Measurements from ENCODE around the gene ADRM1. TPM values are rescaled to one million over a fixed set of nuclear protein-coding genes. Genes with fewer than 3 reads are reported as not detected.

ADRM1 gene
- total RNA-seq, 1 experiment from 2014 or later, result 227 TPM

GRCh38 chr20:62314339-62314638 lies 11.5 kb downstream of the ADRM1 start:
- peak overlapping the region; percentile 39 for H3K27ac Mint-ChIP-seq (ENCODE audit: unreplicated experiment)
- intact Hi-C loops (cut with micrococcal nuclease; ENCODE audit: unreplicated experiment), result no loop called here
- CTCF ChIA-PET, result interaction anchor here (0.5 kb wide), 1 partner anchor 97 kb away, joined by 4 read pairs; no protein-coding TSS in a partner anchor
- no peaks in the 10 kb centered on the region for H3K9me3 Mint-ChIP-seq (ENCODE audit: low read depth, unreplicated experiment)
- H3K4me1 Mint-ChIP-seq (ENCODE audit: low read depth, unreplicated experiment), result no peaks in the 10 kb centered on the region
- DNase-seq, result no peak
- peaks cover 91% of the 10 kb centered on the region for H3K36me3 Mint-ChIP-seq (ENCODE audit: insufficient read depth, unreplicated experiment)
- no peak overlapping the region for H3K4me3 Mint-ChIP-seq (ENCODE audit: low read depth, unreplicated experiment)
- TF ChIP-seq, protein P1, sequence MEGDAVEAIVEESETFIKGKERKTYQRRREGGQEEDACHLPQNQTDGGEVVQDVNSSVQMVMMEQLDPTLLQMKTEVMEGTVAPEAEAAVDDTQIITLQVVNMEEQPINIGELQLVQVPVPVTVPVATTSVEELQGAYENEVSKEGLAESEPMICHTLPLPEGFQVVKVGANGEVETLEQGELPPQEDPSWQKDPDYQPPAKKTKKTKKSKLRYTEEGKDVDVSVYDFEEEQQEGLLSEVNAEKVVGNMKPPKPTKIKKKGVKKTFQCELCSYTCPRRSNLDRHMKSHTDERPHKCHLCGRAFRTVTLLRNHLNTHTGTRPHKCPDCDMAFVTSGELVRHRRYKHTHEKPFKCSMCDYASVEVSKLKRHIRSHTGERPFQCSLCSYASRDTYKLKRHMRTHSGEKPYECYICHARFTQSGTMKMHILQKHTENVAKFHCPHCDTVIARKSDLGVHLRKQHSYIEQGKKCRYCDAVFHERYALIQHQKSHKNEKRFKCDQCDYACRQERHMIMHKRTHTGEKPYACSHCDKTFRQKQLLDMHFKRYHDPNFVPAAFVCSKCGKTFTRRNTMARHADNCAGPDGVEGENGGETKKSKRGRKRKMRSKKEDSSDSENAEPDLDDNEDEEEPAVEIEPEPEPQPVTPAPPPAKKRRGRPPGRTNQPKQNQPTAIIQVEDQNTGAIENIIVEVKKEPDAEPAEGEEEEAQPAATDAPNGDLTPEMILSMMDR (IDR thresholded peaks at IDR 0.05; ENCODE audit: unreplicated experiment), result no peak
- H3K27me3 Mint-ChIP-seq (ENCODE audit: unreplicated experiment), result no peaks in the 10 kb centered on the region
- no TSS peak for BruUV-seq (replicated peaks)

DNA sequence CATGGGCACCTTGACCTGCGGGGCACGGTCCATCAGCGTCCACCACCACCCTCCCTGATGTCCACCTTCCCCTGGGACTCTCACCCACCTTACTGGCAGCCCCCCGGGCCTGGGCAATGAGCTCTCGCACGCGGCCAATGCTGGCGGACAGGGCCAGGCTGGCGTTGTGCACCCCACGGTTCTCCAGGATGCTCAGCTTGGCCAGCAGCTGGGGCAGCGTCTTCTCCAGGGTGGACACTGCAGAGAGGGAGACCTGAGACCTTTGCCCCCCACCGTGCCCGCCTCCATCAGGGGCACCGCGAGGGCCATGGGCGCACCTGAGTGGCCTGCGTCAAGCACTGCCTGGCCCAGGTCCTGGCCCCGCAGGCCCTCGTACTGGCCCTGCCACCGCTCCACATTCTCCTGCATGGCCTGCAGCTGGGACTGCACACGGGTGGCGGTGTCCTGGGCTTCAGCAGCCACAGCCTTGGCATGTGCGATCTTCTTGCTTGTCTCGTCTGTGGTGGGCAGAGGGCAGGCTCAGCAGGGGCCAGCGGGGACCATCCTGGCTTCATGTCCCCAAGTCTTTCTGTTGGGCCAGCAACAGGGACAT lies 12.0 kb downstream of the ADRM1 start:
- no TSS peak for BruUV-seq (replicated peaks)
- H3K27ac Mint-ChIP-seq (ENCODE audit: unreplicated experiment), result peak overlapping the region; percentile 65
- intact Hi-C loops (cut with micrococcal nuclease; ENCODE audit: unreplicated experiment), result no loop called here
- no peaks in the 10 kb centered on the region for H3K4me1 Mint-ChIP-seq (ENCODE audit: low read depth, unreplicated experiment)
- TF ChIP-seq, protein P1 (IDR thresholded peaks at IDR 0.05; ENCODE audit: unreplicated experiment), result no peak
- CTCF ChIA-PET, result no interaction called here
- no peaks in the 10 kb centered on the region for H3K27me3 Mint-ChIP-seq (ENCODE audit: unreplicated experiment)
- no peak for DNase-seq
- H3K4me3 Mint-ChIP-seq (ENCODE audit: low read depth, unreplicated experiment), result no peak overlapping the region
- H3K36me3 Mint-ChIP-seq (ENCODE audit: insufficient read depth, unreplicated experiment), result peaks cover 93% of the 10 kb centered on the region
- no peaks in the 10 kb centered on the region for H3K9me3 Mint-ChIP-seq (ENCODE audit: low read depth, unreplicated experiment)

DNA sequence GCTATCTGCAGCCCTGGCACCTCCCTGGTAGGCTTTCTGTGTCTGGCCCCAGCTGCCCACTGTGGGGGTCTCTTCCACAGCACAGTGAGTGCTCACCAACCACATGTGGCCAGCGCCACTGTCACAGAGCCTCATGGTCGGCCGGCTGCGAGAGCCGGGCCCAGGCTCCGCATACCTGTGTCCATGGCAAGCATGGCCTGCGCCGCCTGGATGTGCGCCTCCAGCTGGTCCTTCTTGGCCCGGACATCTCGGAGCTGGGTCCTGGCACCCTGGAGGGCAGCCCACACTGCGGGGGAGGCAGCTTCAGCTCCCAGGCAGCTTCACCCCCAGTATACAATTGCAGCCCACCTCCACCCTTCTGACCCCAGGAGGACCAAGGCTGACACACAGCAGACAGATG lies 13.0 kb downstream of the ADRM1 start:
- TF ChIP-seq, protein P1 (IDR thresholded peaks at IDR 0.05; ENCODE audit: unreplicated experiment), result peak; percentile 14
- intact Hi-C loops (cut with micrococcal nuclease; ENCODE audit: unreplicated experiment), result no loop called here
- DNase-seq, result no peak
- Mint-ChIP-seq H3K27ac (ENCODE audit: unreplicated experiment) (no peak overlapping the region), H3K4me1 (ENCODE audit: low read depth, unreplicated experiment) (no peaks in the 10 kb centered on the region), H3K36me3 (ENCODE audit: insufficient read depth, unreplicated experiment) (peaks cover 93% of the 10 kb centered on the region), H3K4me3 (ENCODE audit: low read depth, unreplicated experiment) (no peak overlapping the region), H3K9me3 (ENCODE audit: low read depth, unreplicated experiment) (no peaks in the 10 kb centered on the region), H3K27me3 (ENCODE audit: unreplicated experiment) (no peaks in the 10 kb centered on the region)
- CTCF ChIA-PET, result no interaction called here
- BruUV-seq (replicated peaks), result no TSS peak

DNA sequence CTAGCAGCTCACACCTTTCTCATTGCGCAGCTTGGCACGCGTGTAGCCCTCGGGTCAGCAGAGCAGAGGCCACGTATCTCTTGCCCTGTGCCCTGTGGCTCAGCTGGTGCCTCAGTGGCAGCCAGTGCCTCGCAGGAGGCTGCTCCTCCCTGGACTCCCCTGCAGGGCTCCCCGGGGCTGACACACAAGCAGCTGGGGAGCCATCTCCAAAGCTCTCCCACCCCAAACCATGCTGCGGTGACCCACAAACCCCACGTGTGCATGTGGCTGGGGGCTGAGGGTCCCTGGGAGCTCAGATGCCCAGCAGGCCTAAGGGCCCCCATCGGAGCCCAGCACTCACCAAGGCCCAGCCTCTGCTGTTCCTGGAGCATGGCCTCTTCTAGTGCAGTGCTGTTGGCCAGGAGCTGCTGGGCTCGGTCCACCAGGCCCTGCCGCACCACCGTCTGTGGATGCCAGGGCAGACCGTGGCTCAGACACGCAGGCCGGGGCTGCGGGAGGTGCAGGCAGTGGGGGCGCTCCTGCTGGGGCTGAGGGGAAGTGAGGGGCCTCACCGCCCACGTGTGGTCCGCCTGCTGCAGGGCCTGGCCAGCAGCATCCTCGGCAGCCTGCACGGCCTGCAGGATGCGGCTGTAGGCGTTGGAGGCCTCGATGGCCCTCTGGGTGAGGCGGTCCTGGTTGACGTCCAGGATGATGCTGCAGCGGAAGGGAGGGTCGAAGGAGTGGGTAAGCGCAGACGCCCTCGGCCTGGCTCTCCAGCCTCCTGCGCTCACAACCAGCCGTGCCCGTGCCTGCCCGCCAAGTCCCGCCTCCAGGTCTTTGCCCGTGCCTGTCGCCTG lies 13.8 kb downstream of the ADRM1 start:
- no peaks in the 10 kb centered on the region for H3K9me3 Mint-ChIP-seq (ENCODE audit: low read depth, unreplicated experiment)
- CTCF ChIA-PET, result no interaction called here
- H3K27ac Mint-ChIP-seq (ENCODE audit: unreplicated experiment), result no peak overlapping the region
- BruUV-seq (replicated peaks), result no TSS peak
- TF ChIP-seq, protein P1 (IDR thresholded peaks at IDR 0.05; ENCODE audit: unreplicated experiment), result no peak
- H3K4me3 Mint-ChIP-seq (ENCODE audit: low read depth, unreplicated experiment), result no peak overlapping the region
- no peak for DNase-seq
- peaks cover 97% of the 10 kb centered on the region for H3K36me3 Mint-ChIP-seq (ENCODE audit: insufficient read depth, unreplicated experiment)
- H3K4me1 Mint-ChIP-seq (ENCODE audit: low read depth, unreplicated experiment), result no peaks in the 10 kb centered on the region
- no peaks in the 10 kb centered on the region for H3K27me3 Mint-ChIP-seq (ENCODE audit: unreplicated experiment)
- intact Hi-C loops (cut with micrococcal nuclease; ENCODE audit: unreplicated experiment), result no loop called here

Measured in Calu3 (cell line).